Rectal smooth muscle tissue (tissue), 1 donor: Measurements from ENCODE around the gene GPD1L.
"Not testable (repeated sequence)": the region's sequence is repeated elsewhere in the genome, so short reads cannot be mapped to it uniquely, and the experiment has no call there.

Source experiments
- H3K27ac ChIP-seq: one replicate; pipeline ENCODE4 v1.7.0; 2013; ENCODE audit warnings: low read depth, low read length, inconsistent platforms
- H3K27me3 ChIP-seq: one replicate; pipeline ENCODE4 v1.7.0; 2013; ENCODE audit warnings: low read length; ENCODE audit not compliant: control insufficient read depth, insufficient read depth
- H3K36me3 ChIP-seq: one replicate; pipeline ENCODE4 v1.7.0; 2013; ENCODE audit warnings: low read length; ENCODE audit not compliant: control insufficient read depth, insufficient read depth
- H3K4me1 ChIP-seq: one replicate; pipeline ENCODE4 v1.7.0; 2013; ENCODE audit warnings: low read length; ENCODE audit not compliant: control insufficient read depth, insufficient read depth
- H3K4me3 ChIP-seq: one replicate; pipeline ENCODE4 v1.7.0; 2013; ENCODE audit warnings: low read length
- H3K9ac ChIP-seq: one replicate; pipeline ENCODE4 v1.7.0; 2013; ENCODE audit warnings: low read length

Gene GPD1L

DNA sequence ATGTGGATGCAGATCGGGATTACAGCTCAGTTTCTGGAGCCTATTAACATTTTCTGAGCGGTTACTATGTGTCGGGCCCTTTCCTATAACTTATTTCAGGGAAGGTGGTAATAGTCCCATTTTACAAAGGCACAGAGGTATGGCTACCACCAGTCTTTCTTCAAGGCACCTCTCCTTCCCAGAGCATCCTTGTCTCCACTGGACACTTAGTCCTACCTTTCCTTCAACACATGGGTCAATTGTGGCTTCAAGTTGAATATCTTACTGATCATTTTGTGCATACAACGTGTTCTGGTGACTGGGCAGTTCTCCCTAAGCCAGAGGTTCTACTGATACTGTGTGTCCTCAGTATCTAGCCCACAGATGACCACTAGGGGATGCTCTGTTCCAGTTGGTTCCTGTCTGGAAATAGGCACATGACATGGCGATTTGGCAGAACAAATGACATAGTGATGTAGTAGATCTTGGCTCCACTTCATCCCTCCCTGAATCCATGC is 71.3 kb downstream of the GPD1L start:
- H3K4me3 ChIP-seq: no peak overlapping the region

DNA sequence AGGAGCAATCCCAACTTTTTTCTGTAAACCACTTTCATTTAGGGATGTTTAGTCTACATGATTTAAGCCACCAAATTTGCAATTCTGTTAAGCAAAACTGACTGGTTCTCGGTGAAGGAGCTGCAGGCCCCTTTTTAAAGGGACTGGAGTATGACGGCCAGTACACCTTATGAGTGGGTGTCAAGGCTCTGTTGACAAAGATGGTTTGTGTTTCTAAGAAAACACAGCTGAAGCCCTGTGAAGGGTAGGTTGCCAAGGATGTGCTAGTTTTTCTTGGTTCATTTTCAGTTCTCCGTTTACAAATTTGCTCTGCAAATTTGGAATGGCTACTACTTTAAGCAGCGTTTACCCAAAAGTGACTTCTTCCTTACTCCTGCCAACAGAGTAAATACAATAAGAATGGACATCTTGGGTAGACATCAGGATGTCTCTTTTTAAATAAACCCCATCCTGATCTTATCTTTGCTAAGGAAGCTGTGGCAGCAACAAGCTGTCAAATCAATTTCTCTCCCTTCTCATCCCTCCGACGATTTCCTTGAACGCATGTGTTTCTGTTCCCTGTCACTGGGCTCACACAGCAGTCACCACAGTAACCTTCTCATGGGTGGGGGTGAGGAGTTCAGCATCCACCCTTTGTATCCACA is 73.8 kb downstream of the GPD1L start:
- Histone ChIP-seq H3K4me3 (no peak overlapping the region), H3K27ac (no peak overlapping the region), H3K9ac (no peak overlapping the region), H3K4me1 (no peaks in the 10 kb centered on the region), H3K36me3 (no peaks in the 10 kb centered on the region), H3K27me3 (no peaks in the 10 kb centered on the region)

More for the DNA sequence above, 71.3 kb downstream of the GPD1L start:
- Histone ChIP-seq H3K27me3 (no peaks in the 10 kb centered on the region), H3K36me3 (no peaks in the 10 kb centered on the region), H3K4me1 (no peaks in the 10 kb centered on the region), H3K9ac (no peak overlapping the region), H3K27ac (no peak overlapping the region)

DNA sequence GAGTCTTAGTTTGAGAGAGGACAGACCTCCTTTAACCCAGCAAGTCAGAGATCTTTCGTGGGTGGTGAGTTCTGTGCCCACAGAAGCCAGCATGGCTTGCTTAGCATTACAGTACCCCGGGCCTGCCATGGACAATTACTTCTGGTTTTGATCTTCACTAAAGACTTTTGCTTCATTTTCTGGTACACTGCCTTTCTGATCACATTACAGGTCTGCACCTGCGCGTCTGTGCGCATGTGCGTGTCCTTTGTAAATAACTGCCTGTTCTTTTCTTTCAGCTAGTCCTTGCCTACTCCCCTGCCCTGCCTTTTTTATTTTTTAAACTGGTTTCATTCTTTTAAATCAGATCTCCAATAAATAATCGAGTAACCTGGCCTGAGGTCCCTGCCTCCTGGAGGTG is 74.9 kb downstream of the GPD1L start:
- Histone ChIP-seq H3K27ac (no peak overlapping the region), H3K9ac (no peak overlapping the region), H3K4me1 (no peaks in the 10 kb centered on the region), H3K36me3 (no peaks in the 10 kb centered on the region), H3K27me3 (no peaks in the 10 kb centered on the region), H3K4me3 (no peak overlapping the region)

DNA sequence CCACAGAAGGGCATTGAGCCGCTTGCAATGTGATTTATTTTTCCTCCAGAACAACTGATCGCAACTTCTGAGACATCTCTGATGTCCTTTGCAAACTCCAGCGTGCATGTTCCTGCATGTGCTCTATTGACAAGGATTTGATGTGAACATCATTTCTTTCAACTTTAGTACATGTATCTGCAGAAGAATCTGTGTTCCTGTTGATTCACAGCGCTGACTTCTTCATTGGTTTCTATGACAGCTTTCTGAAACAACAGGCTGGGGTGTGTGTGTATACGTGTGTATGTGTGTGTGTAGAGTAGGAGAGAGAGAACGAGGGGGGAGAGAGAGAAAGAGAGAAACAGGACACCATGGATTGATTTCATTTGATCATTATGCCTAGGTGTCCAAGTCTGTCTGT is 75.4 kb downstream of the GPD1L start:
- no peak overlapping the region for H3K9ac ChIP-seq
- H3K27ac ChIP-seq: no peak overlapping the region
- no peaks in the 10 kb centered on the region for H3K4me1 ChIP-seq
- H3K27me3 ChIP-seq: no peaks in the 10 kb centered on the region
- no peaks in the 10 kb centered on the region for H3K36me3 ChIP-seq
- H3K4me3 ChIP-seq: no peak overlapping the region

DNA sequence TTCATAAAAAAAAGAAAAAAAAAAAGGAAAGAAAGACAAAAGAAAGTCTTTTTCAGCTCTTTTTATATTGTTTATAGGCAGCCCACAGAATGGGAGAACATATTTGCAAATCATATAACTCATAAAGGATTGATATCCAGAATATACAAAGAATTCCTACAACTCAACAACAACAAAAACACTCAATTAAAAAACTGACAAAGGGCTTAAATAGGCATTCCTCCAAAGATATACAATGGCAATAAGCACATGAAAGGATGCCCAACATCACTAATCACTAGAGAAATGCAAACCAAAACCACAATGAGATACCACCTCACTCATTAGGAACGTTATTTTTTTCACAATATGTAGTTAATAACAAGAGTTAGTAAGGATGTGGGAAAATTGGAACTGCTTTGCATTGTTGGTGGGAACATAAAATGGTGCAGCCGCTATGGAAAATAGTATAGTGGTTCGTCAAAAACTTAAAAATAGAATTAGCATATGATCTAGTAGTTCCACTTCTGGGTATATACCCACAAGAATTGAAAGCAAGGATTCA is 77.8 kb downstream of the GPD1L start:
- Histone ChIP-seq H3K27ac (no peak overlapping the region), H3K4me1 (no peaks in the 10 kb centered on the region), H3K36me3 (no peaks in the 10 kb centered on the region), H3K9ac (no peak overlapping the region), H3K27me3 (no peaks in the 10 kb centered on the region), H3K4me3 (no peak overlapping the region)

DNA sequence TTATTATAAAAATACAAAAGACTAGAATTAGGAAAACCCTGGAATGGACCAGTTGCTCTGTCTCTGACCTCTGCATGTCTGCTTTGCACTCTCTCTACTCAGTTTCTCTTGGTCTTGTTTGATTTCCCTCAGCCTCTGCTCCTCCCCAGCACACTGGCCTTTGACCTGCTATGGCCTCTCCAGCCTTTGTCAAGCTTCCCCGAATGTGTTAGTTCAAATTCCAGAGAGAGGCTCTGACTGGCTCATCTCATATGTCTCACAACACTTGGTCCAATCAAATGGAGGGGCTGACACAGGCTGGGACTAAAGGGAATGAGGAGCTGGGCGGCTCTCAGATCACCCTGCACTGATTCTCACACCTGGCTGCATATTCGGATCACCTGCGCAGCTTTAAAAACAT is 79.7 kb downstream of the GPD1L start:
- Histone ChIP-seq H3K36me3 (no peaks in the 10 kb centered on the region), H3K9ac (no peak overlapping the region), H3K4me3 (no peak overlapping the region), H3K27me3 (no peaks in the 10 kb centered on the region), H3K27ac (no peak overlapping the region), H3K4me1 (no peaks in the 10 kb centered on the region)

DNA sequence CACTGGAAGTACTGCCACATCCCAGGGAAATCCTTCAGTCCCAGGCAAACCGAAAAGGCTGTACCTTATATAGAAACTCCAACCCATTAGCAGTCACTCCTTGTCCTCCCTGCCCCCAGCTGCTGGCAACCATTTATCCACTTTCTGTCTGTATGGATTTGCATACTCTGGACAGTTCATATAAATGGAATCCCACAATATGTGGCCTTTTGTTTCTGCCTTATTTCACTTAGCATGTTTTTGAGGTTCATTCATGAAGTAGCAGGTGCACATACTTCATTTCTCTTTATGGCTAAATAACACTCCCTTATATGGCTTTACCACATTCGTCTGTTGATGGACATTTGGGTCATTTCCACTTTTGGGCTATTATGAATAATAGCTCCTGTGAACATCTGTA is 80.5 kb downstream of the GPD1L start:
- no peak overlapping the region for H3K4me3 ChIP-seq
- no peaks in the 10 kb centered on the region for H3K4me1 ChIP-seq
- H3K27me3 ChIP-seq: no peaks in the 10 kb centered on the region
- H3K9ac ChIP-seq: no peak overlapping the region
- no peak overlapping the region for H3K27ac ChIP-seq
- no peaks in the 10 kb centered on the region for H3K36me3 ChIP-seq

DNA sequence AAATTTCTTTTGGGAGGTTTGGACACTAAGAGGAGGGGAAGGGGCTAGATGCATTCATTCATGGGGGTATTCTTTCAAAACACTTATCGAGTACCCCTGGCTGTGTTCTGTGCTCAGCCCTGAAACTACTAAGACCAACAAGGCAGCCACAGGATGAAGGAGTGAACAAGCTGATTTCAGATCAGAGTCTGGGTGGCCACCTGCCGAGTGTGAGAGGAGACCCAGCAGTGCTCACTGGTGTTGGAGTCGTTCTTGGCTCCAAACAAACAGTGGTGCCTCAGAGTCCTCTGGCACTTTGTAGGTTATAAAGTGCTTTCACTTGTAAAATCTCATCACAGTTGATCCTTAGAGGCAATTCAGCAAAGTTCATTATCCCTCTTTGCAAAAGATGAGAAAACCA is 83.3 kb downstream of the GPD1L start:
- H3K4me1 ChIP-seq: no peaks in the 10 kb centered on the region
- no peak overlapping the region for H3K27ac ChIP-seq
- H3K27me3 ChIP-seq: no peaks in the 10 kb centered on the region
- H3K4me3 ChIP-seq: no peak overlapping the region
- no peaks in the 10 kb centered on the region for H3K36me3 ChIP-seq
- no peak overlapping the region for H3K9ac ChIP-seq

DNA sequence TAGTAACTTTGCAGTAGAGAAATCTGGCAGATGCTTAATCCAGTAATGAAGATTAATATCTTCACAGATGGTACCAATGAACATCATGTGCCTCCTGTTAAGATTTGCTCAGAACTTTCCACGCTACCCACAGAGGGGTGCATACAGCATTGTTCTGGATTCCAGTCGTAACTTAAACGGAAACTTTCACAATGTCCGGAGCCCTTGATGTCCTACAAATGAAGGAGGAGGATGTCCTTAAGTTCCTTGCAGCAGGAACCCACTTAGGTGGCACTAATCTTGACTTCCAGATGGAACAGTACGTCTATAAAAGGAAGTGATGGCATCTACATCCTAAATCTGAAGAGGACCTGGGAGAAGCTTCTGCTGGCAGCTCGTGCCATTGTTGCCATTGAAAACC is 84.1 kb downstream of the GPD1L start:
- not testable (repeated sequence) for H3K4me3 ChIP-seq, H3K36me3 ChIP-seq, H3K27ac ChIP-seq

DNA sequence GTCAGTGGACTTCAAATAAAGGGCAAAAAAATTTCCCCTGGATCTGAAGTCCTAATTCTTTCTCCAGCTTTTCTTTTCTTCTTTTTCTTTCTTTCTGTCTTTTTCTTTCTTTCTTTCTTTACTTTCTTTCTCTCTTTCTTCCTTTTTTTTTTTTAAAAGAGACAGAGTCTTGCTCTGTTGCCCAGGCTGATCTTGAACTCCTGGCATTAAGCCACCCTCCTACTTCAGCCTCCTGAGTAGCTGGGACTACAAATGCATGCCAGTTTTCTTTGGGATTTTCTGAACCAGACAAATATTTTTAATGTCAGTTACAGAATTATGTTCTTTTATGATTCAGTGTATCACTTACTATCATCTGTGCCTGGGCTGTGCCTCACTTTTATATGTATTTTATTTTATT is 86.7 kb downstream of the GPD1L start:
- no peaks in the 10 kb centered on the region for H3K4me1 ChIP-seq
- H3K9ac ChIP-seq: no peak overlapping the region
- H3K27ac ChIP-seq: no peak overlapping the region
- H3K27me3 ChIP-seq: no peaks in the 10 kb centered on the region
- H3K36me3 ChIP-seq: no peaks in the 10 kb centered on the region
- no peak overlapping the region for H3K4me3 ChIP-seq

More for the DNA sequence above, 84.1 kb downstream of the GPD1L start:
- not testable (repeated sequence) for H3K4me1 ChIP-seq, H3K9ac ChIP-seq, H3K27me3 ChIP-seq

DNA sequence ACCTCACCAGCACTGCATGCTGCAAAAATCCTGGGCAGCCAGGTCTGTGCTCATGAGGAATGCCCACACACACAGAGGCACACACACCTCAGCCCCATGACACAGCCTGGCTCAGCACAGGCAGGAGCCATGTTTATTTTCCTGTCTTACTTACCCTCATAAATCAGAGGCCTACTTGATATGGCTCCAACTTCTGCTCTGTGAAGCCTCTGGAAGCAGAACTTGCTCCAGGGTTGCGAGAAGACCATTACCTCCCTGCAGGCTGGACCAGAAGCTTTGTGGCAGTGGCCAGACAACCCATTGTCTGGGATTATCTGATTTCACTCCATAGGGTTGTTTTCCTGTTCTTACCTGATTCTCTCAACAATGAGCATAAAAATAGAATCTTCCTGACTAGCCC is 88.2 kb downstream of the GPD1L start:
- H3K9ac ChIP-seq: no peak overlapping the region
- no peak overlapping the region for H3K27ac ChIP-seq

DNA sequence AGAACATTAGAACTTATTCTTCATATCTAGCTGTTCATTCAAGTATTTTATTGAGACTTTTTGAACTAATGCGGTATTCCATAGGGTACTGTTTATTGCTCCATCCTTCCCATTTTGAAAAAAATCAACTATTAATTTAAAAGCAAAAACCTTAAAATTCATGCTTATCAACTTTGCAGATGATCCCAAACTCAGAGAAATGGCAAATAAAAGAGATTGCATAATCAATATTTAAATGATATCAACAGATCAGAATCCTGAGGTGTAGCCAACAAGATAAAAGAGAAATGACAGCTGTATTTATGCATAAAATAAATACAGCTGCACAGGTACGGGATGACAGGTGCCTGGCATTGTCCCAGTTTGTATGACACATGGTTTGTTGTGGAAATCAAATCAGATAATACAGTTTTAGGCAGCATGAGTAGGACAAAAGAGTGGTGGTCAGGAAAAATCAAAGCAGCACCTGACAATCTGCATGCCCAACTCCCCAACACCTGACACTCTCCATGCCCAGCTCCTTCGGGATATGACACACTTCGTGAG is 89.6 kb downstream of the GPD1L start:
- H3K27ac ChIP-seq: no peak overlapping the region
- H3K36me3 ChIP-seq: no peaks in the 10 kb centered on the region
- H3K27me3 ChIP-seq: no peaks in the 10 kb centered on the region
- H3K4me3 ChIP-seq: no peak overlapping the region
- no peak overlapping the region for H3K9ac ChIP-seq
- no peaks in the 10 kb centered on the region for H3K4me1 ChIP-seq

More for the DNA sequence above, 88.2 kb downstream of the GPD1L start:
- Histone ChIP-seq H3K36me3 (no peaks in the 10 kb centered on the region), H3K27me3 (no peaks in the 10 kb centered on the region), H3K4me3 (no peak overlapping the region), H3K4me1 (no peaks in the 10 kb centered on the region)

DNA sequence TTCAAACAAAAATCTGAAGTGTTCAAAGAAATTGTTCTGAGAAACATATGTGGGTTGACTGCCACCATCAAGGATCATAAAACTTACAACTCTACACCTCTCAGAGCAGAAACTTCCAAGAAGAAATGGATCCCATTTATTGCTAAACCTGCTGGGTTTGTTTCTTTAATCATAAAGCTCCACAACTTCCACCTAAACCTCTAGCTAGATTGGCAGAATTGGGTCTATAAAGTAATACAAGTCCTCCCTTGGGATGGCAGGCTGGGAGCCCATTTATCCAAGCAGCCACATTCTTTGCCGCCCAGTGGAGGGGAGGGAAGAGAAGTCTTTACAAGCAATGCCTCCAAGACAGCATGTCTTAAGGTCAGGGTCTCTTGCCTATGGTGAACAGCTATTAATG is 91.6 kb downstream of the GPD1L start:
- no peak overlapping the region for H3K4me3 ChIP-seq
- H3K4me1 ChIP-seq: no peaks in the 10 kb centered on the region
- H3K9ac ChIP-seq: no peak overlapping the region

More for the DNA sequence above, 91.6 kb downstream of the GPD1L start:
- Histone ChIP-seq H3K27me3 (no peaks in the 10 kb centered on the region), H3K27ac (no peak overlapping the region), H3K36me3 (no peaks in the 10 kb centered on the region)
